HEK293 (cell line): Measurements from ENCODE around the gene FTO.

Experiments
- CTCF ChIA-PET: fragments of 350-600 bp; formaldehyde crosslinking; extraction: SDS; loops from one replicate; lab custom pipeline; 2021; ENCODE audit warnings: antibody characterized with exemption; lab: Yijun Ruan, JAX
- POLR2A ChIA-PET: fragments of 300-600 bp; formaldehyde crosslinking; extraction: SDS; loops from one replicate; lab custom pipeline; 2020; ENCODE audit warnings: antibody characterized with exemption, inconsistent platforms; lab: Yijun Ruan, JAX
- H3K27ac ChIP-seq: fragments of 200-500 bp; sonication (Bioruptor generic); 2 replicates; pipeline ENCODE4 v1.5.1; 2014; ENCODE audit warnings: low read depth, low read length, control low read depth, inconsistent platforms; ENCODE audit errors: extremely low read depth
- H3K36me3 ChIP-seq, 2 experiments: fragments of 200-500 bp in 1 of 2; sonication (Bioruptor generic) in 1 of 2; 1 replicate in 1 of 2; 2 replicates in 1 of 2; pipeline ENCODE4 v1.5.1; 2014 to 2017; ENCODE audit warnings: inconsistent platforms in 2 of 2, low read length in 2 of 2; ENCODE audit not compliant: control insufficient read depth in 2 of 2, insufficient read depth in 1 of 2
- H3K4me1 ChIP-seq: fragments of 200-500 bp; sonication (Bioruptor generic); 2 replicates; pipeline ENCODE4 v1.5.1; 2014; ENCODE audit warnings: mild to moderate bottlenecking, low read length, inconsistent platforms; ENCODE audit not compliant: control insufficient read depth, insufficient read depth
- H3K4me3 ChIP-seq: 2 replicates; pipeline ENCODE4 v1.5.1; 2011; ENCODE audit warnings: low read depth, mild to moderate bottlenecking, control low read depth, low read length, moderate library complexity
- H3K9me3 ChIP-seq: fragments of 200-500 bp; sonication (Bioruptor generic); 2 replicates; pipeline ENCODE4 v1.5.1; 2014; ENCODE audit warnings: low read depth, low read length, inconsistent platforms; ENCODE audit not compliant: control insufficient read depth, insufficient read depth
- ATF2 ChIP-seq: fragments of 450-650 bp; formaldehyde crosslinking; IDR thresholded peaks from 2 replicates; pipeline ENCODE4 v1.5.1; 2016; ENCODE audit warnings: missing biosample characterization, missing genetic modification characterization, low read depth
- MEIS1 ChIP-seq: sonication (generic); formaldehyde crosslinking; IDR thresholded peaks from 2 replicates; pipeline ENCODE4 v1.8.1; 2022; ENCODE audit warnings: missing genetic modification reagents, mild to moderate bottlenecking, borderline replicate concordance
- PRDM2 ChIP-seq: fragments of 450-650 bp; formaldehyde crosslinking; IDR thresholded peaks from 2 replicates; pipeline ENCODE4 v1.5.1; 2016; ENCODE audit warnings: missing biosample characterization, missing genetic modification characterization, borderline replicate concordance
- SCRT2 ChIP-seq: fragments of 450-650 bp; formaldehyde crosslinking; IDR thresholded peaks from 2 replicates; pipeline ENCODE4 v1.5.1; 2016; ENCODE audit warnings: missing biosample characterization, missing genetic modification characterization
- SP7 ChIP-seq: fragments of 450-650 bp; formaldehyde crosslinking; IDR thresholded peaks from 2 replicates; pipeline ENCODE4 v1.5.1; 2016; ENCODE audit warnings: missing biosample characterization, missing genetic modification characterization
- ZFP3 ChIP-seq: fragments of 450-650 bp; formaldehyde crosslinking; IDR thresholded peaks from 2 replicates; pipeline ENCODE4 v1.5.1; 2016; ENCODE audit warnings: low read depth, missing biosample characterization, missing genetic modification characterization
- ZNF561 ChIP-seq: fragments of 450-650 bp; IDR thresholded peaks from 2 replicates; pipeline ENCODE4 v1.5.1; 2018; ENCODE audit warnings: missing biosample characterization, missing genetic modification characterization, borderline replicate concordance
- ZNF792 ChIP-seq: fragments of 450-650 bp; formaldehyde crosslinking; IDR thresholded peaks from 2 replicates; pipeline ENCODE4 v1.5.1; 2016; ENCODE audit warnings: missing biosample characterization, missing genetic modification characterization
- ZSCAN16 ChIP-seq: fragments of 450-650 bp; formaldehyde crosslinking; IDR thresholded peaks from 2 replicates; pipeline ENCODE4 v1.5.1; 2016; ENCODE audit warnings: missing biosample characterization, missing genetic modification characterization
- TF ChIP-seq, protein P1 (sequence below): fragments of 450-650 bp; formaldehyde crosslinking; IDR thresholded peaks from 2 replicates; pipeline ENCODE4 v1.5.1; 2016; ENCODE audit warnings: missing biosample characterization, missing genetic modification characterization

FTO gene

GRCh38 chr16:53864819-53865493 lies 161.0 kb downstream of the FTO start:
- CTCF ChIA-PET, result interaction anchor here (0.5 to 0.6 kb wide), 3 partner anchors 16 to 1071 kb away, joined by 3 read pairs; no protein-coding TSS in a partner anchor
- Histone ChIP-seq H3K36me3 (no peaks in the 10 kb centered on the region; a peak in 1 of 3 replicates), H3K4me1 (no peaks in the 10 kb centered on the region), H3K4me3 (no peak overlapping the region), H3K9me3 (no peaks in the 10 kb centered on the region), H3K27ac (no peak overlapping the region)
- POLR2A ChIA-PET, result no interaction called here
- TF ChIP-seq ZNF792 (tag by site-specific recombination) (no peak), SP7 (tag by site-specific recombination) (peak; percentile 94), PRDM2 (no peak)

GRCh38 chr16:53865494-53865863 lies 161.5 kb downstream of the FTO start:
- H3K4me3 ChIP-seq, result no peak overlapping the region
- H3K27ac ChIP-seq, result no peak overlapping the region
- H3K36me3 ChIP-seq, result peaks cover 0 to 3% of the 10 kb centered on the region in 2 experiments; a peak in 2 of 3 replicates
- no peaks in the 10 kb centered on the region for H3K9me3 ChIP-seq
- no peak for TF ChIP-seq ZNF561 (tag by site-specific recombination)
- no peak for TF ChIP-seq ZFP3 (tag by site-specific recombination)
- TF ChIP-seq, protein P1, sequence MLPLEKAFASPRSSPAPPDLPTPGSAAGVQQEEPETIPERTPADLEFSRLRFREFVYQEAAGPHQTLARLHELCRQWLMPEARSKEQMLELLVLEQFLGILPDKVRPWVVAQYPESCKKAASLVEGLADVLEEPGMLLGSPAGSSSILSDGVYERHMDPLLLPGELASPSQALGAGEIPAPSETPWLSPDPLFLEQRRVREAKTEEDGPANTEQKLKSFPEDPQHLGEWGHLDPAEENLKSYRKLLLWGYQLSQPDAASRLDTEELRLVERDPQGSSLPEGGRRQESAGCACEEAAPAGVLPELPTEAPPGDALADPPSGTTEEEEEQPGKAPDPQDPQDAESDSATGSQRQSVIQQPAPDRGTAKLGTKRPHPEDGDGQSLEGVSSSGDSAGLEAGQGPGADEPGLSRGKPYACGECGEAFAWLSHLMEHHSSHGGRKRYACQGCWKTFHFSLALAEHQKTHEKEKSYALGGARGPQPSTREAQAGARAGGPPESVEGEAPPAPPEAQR, result no peak
- H3K4me1 ChIP-seq, result no peaks in the 10 kb centered on the region
- POLR2A ChIA-PET, result no interaction called here
- CTCF ChIA-PET, result no interaction called here

DNA sequence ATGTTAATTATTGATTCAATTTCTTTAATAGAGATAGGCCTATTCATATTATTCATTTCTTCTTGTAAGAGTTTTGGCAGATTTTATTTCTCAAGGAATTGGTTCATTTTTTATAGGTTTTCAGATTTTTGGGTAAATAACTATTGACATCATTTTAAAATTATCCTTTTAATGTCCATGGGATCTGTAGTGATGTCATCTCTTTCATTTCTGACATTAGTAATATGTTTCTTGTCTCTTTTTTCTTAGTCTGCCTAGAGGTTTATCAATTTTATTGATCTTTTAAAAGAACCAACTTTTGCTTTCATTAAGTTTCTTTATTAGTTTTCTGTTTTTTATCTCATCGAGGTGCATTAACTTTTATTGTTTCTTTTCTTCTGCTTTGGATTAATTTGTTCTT lies 162.6 kb downstream of the FTO start:
- no peaks in the 10 kb centered on the region for H3K9me3 ChIP-seq
- peaks cover 0 to 3% of the 10 kb centered on the region in 2 experiments; a peak in 2 of 3 replicates for H3K36me3 ChIP-seq
- CTCF ChIA-PET, result interaction anchor here (0.6 kb wide), 1 partner anchor 11 kb away, joined by 4 read pairs; no protein-coding TSS in a partner anchor
- POLR2A ChIA-PET, result no interaction called here
- no peak overlapping the region for H3K27ac ChIP-seq
- TF ChIP-seq ZSCAN16 (tag by site-specific recombination) (no peak), ATF2 (peak; percentile 54), SCRT2 (tag by site-specific recombination) (no peak), MEIS1 (CRISPR knock-in tag) (no peak)
- no peaks in the 10 kb centered on the region for H3K4me1 ChIP-seq
- H3K4me3 ChIP-seq, result no peak overlapping the region
